Testis (tissue), 2 donors: ENCODE data around the gene EIF2S3B.

ENCODE experiments used
- CTCF ChIP-seq, 3 experiments: fragments of 450-650 bp in 2 of 3; fragments of 200-600 bp in 1 of 3; sonication (generic) in 1 of 3; IDR thresholded peaks; one replicate each; pipeline ENCODE4 v1.5.1; 2016 to 2019; ENCODE audit warnings: antibody characterized with exemption in 3 of 3, mild to moderate bottlenecking in 2 of 3, moderate library complexity in 1 of 3
- POLR2A ChIP-seq: fragments of 450-650 bp; IDR thresholded peaks from one replicate; pipeline ENCODE4 v1.6.1; 2017; ENCODE audit warnings: antibody characterized with exemption, mild to moderate bottlenecking, moderate library complexity

DNA sequence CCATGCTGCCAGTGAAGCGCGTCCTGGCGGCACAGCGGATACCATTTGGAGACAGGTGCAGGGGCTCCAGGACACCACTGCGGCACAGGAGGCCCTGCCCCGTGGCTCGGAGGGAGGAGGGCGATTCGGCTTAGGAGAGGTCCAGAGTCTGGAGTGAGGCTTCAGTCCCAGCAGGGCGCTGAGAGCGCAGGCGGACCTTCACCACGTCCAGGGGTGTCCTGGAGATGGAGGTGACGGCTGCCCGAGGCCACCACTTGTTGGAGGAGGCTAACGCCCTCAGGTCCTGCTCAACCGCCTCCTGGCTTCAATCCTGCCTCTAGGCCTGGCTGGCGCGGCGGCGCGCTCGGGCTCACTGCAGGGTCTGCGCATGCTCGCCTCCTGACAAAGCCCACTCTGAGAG, 45.7 kb downstream of the EIF2S3B start:
- TF ChIP-seq POLR2A: no peak
- no peak for TF ChIP-seq CTCF (IDR thresholded peaks at IDR 0.05)
